AG10803 (cell line): ENCODE data around the gene MTFR2.

Experiments
- DNase-seq: peaks from one replicate; pipeline ENCODE4 v3.0.0; 2010; ENCODE audit warnings: low read depth
- H3K4me3 ChIP-seq: 2 replicates; pipeline ENCODE4 v1.5.1; 2011; ENCODE audit warnings: mild to moderate bottlenecking, low read length, control low read depth
- TF ChIP-seq, protein P1 (sequence below): conservative IDR thresholded peaks from 2 replicates; pipeline ENCODE4 v1.5.1; 2011; ENCODE audit warnings: mild to moderate bottlenecking, low read length, control low read depth, inconsistent platforms

MTFR2 gene

DNA sequence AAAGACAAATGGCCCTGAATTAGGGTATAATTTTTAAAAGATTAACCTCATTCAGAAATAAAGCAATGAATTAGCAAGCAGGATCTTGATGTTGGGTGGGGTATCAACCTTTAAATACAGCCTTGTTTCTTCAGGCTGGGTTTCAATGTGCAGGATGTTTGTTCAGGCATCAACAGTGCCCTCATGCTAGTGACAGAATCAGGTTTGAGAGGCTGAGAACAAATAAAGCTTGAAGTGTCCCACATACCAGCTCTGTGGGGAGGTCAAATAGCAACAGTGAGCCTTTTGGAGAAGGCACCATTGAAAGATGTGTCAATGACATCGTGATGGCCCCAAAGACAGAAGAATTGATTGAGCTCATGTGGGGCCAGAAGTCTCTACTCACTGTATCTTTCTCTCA is 68.2 kb downstream of the MTFR2 start:
- TF ChIP-seq, protein P1, sequence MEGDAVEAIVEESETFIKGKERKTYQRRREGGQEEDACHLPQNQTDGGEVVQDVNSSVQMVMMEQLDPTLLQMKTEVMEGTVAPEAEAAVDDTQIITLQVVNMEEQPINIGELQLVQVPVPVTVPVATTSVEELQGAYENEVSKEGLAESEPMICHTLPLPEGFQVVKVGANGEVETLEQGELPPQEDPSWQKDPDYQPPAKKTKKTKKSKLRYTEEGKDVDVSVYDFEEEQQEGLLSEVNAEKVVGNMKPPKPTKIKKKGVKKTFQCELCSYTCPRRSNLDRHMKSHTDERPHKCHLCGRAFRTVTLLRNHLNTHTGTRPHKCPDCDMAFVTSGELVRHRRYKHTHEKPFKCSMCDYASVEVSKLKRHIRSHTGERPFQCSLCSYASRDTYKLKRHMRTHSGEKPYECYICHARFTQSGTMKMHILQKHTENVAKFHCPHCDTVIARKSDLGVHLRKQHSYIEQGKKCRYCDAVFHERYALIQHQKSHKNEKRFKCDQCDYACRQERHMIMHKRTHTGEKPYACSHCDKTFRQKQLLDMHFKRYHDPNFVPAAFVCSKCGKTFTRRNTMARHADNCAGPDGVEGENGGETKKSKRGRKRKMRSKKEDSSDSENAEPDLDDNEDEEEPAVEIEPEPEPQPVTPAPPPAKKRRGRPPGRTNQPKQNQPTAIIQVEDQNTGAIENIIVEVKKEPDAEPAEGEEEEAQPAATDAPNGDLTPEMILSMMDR: no peak
- no peak for DNase-seq
- no peak overlapping the region for H3K4me3 ChIP-seq

DNA sequence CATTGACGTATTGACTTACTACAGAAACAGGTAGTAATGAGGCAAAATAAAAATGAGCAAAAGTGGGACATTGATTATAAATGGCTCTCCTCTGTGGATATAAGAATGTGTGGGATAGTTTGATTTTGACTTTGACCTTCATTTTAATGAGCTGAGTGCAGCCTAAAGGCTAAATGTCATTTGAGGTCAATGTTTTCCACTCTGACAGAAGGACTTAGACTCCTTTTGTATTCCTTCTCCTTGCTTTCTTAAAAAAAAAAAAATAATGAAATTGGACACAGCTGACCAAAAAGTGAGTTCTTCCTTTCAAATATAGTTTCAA is 68.6 kb downstream of the MTFR2 start:
- no peak for DNase-seq
- TF ChIP-seq, protein P1: no peak
- H3K4me3 ChIP-seq: no peak overlapping the region
